ENCODE data around the gene CAVIN2. TPM values are rescaled to one million over a fixed set of nuclear protein-coding genes. Genes with fewer than 3 reads are reported as not detected.
A peak's percentile ranks its signal among the peaks of the same experiment; 100 is the strongest.

CAVIN2 gene
- polyA plus RNA-seq, 1 of the 3 experiments (the other 2 are of a cell fraction), result 1.5 TPM

DNA sequence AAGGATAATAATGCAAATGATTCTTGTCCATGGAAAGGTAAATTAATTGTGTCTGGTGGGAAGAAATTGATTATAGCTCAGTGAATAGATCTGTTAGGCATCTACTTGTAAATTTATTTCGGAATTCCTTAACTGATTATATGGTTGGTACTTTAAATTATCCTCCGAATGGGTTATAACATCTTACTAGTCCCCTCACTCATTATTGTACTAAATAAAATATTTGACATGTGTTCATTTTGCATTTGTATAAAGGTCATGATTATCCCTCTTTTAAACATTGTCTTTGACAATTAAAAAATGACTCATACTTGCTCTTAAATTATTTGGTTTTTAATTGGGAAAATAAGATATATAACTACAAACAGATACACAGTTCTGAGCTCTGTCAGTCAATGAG, 47.4 kb downstream of the CAVIN2 start:
- no peak overlapping the region for H3K4me2 ChIP-seq
- no peak overlapping the region for H3K4me3 ChIP-seq (ENCODE audit: low read depth in 2 of 2, low read length in 1 of 2)
- TF ChIP-seq CHD2 (IDR thresholded peaks at IDR 0.05; ENCODE audit: low read length, partially characterized antibody) (no peak), SMC3 (IDR thresholded peaks at IDR 0.05; ENCODE audit: low read depth, low read length) (no peak), YY1 (IDR thresholded peaks at IDR 0.05; ENCODE audit: low read depth) (no peak), EZH2phosphoT487 (IDR thresholded peaks at IDR 0.05; ENCODE audit: borderline replicate concordance, low read depth) (no peak), FOXJ3 (CRISPR knock-in tag; IDR thresholded peaks at IDR 0.05) (no peak), MXI1 (IDR thresholded peaks at IDR 0.05; ENCODE audit: low read depth, low read length) (no peak), FOSL2 (IDR thresholded peaks at IDR 0.05; ENCODE audit: borderline replicate concordance, low read depth) (no peak), POLR2AphosphoS5 (IDR thresholded peaks at IDR 0.05; ENCODE audit: low read depth, low read length) (no peak), GATA2 (CRISPR knock-in tag; IDR thresholded peaks at IDR 0.05) (no peak), NFIC (IDR thresholded peaks at IDR 0.05; ENCODE audit: borderline replicate concordance) (no peak)
- TF ChIP-seq, protein P1, sequence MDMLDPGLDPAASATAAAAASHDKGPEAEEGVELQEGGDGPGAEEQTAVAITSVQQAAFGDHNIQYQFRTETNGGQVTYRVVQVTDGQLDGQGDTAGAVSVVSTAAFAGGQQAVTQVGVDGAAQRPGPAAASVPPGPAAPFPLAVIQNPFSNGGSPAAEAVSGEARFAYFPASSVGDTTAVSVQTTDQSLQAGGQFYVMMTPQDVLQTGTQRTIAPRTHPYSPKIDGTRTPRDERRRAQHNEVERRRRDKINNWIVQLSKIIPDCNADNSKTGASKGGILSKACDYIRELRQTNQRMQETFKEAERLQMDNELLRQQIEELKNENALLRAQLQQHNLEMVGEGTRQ (IDR thresholded peaks at IDR 0.05; ENCODE audit: borderline replicate concordance, low read depth, low read length), result no peak
- no peaks in the 10 kb centered on the region for H4K20me1 ChIP-seq (ENCODE audit: insufficient read depth)
- no peaks in the 10 kb centered on the region for H3K9me2 ChIP-seq
- DNase-seq, result no peak
- no peak overlapping the region for H3K27ac ChIP-seq (ENCODE audit: low read depth in 2 of 2, low read length in 1 of 2)
- ChIA-PET CTCF (interaction anchor here (0.8 to 1.5 kb wide), 2 partner anchors 13 to 363 kb away, joined by 4 to 5 read pairs; no protein-coding TSS in a partner anchor), POLR2A (no interaction called here)
- H3K9me3 ChIP-seq, result no peaks in the 10 kb centered on the region; the same call in 1 of the 2 replicates
- no peak overlapping the region for H3K9ac ChIP-seq
- no peaks in the 10 kb centered on the region for H3K79me2 ChIP-seq (ENCODE audit: insufficient read depth)
- no peaks in the 10 kb centered on the region for H3K27me3 ChIP-seq (ENCODE audit: insufficient read depth)
- H3F3A ChIP-seq (replicated peaks; ENCODE audit: insufficient read depth), result no peaks in the 10 kb centered on the region
- no peaks in the 10 kb centered on the region for H3K36me3 ChIP-seq (replicated peaks in 1 of 2; ENCODE audit: control insufficient read depth in 1 of 2, insufficient read depth in 2 of 2, low read length in 1 of 2)
- 82% methylated on average over 2 of the region's 2 CpGs for WGBS (ENCODE audit: low lambda C conversion rate)
- H2AFZ ChIP-seq (ENCODE audit: low read depth), result no peak overlapping the region
- H3K4me1 ChIP-seq (ENCODE audit: control insufficient read depth in 1 of 2, insufficient read depth in 2 of 2, low read depth in 1 of 2, low read length in 1 of 2), result peaks cover 0 to 6% of the 10 kb centered on the region in 2 experiments; a peak in 2 of 4 replicates

DNA sequence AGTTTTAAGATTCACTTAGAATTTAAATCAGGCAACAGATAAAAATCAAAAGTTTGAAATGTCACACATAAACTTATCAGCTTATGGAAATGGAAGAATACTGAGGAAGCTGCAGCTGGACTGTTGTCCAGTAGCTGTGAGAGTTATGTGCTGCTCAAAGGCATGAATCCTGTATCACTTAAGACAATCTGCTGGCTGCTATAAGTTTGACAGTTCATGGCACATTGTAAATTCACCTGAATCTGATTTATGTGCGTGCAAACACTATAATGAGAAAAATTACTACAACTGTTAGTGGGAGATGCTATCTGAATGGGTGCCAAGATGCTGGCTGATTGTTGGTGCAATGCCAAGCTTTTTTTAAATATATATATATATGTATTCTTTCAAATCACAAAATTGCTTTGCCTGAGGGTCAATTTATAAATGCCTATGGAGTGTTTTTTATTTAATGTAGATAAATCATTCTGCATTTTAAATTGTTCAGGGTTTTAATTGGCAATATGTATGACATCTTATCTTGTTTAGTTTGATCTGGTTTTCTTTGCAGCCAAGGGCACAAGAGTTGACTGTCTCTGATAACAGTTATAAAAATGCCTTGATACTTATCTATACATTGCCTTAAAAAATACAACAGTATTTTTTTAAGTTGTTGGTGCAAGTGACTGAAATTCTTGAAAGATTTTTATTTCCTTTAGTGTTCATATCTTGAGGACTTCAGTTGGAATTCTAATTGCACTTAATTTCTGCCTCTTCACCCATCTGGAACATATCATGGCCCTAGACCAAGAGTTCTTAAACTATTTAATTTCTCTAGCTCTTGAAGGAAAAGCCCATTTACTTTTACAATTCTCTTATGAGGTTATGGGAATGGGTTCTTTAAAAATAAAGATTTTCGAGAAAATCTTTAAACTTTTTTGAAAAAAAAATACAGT, 48.7 kb downstream of the CAVIN2 start:
- no peaks in the 10 kb centered on the region for H3K9me2 ChIP-seq
- WGBS (ENCODE audit: low lambda C conversion rate), result 42% methylated on average over 2 of the region's 2 CpGs
- no peaks in the 10 kb centered on the region for H3F3A ChIP-seq (replicated peaks; ENCODE audit: insufficient read depth)
- H4K20me1 ChIP-seq (ENCODE audit: insufficient read depth), result no peaks in the 10 kb centered on the region
- no peak overlapping the region for H3K4me2 ChIP-seq
- peak overlapping the region in 1 of 2 experiments; percentile 16; a peak in 1 of 4 replicates for H3K27ac ChIP-seq (ENCODE audit: low read depth in 2 of 2, low read length in 1 of 2)
- no peak overlapping the region for H3K9ac ChIP-seq
- H3K9me3 ChIP-seq, result no peaks in the 10 kb centered on the region; the same call in 1 of the 2 replicates
- H3K27me3 ChIP-seq (ENCODE audit: insufficient read depth), result no peaks in the 10 kb centered on the region
- H3K4me1 ChIP-seq (ENCODE audit: control insufficient read depth in 1 of 2, insufficient read depth in 2 of 2, low read depth in 1 of 2, low read length in 1 of 2), result peaks cover 0 to 6% of the 10 kb centered on the region in 2 experiments; a peak in 2 of 4 replicates
- peak; percentile 4 for TF ChIP-seq GATA2 (CRISPR knock-in tag; IDR thresholded peaks at IDR 0.05)
- 0 out of 4 replicates have a peak, but pooled peaks of 1 of the 2 experiments have one; percentile 19 for TF ChIP-seq EP300 (IDR thresholded peaks at IDR 0.05; ENCODE audit: borderline replicate concordance in 1 of 2, low read depth in 1 of 2, low read length in 1 of 2)
- TF ChIP-seq GABPA (IDR thresholded peaks at IDR 0.05; ENCODE audit: low read depth), result no peak
- CTCF ChIA-PET, result interaction anchor here (1.5 kb wide), 1 partner anchor 14 kb away, joined by 4 read pairs; no protein-coding TSS in a partner anchor
- POLR2A ChIA-PET, result no interaction called here
- DNase-seq, result no peak
- H3K79me2 ChIP-seq (ENCODE audit: insufficient read depth), result no peaks in the 10 kb centered on the region
- H2AFZ ChIP-seq (ENCODE audit: low read depth), result no peak overlapping the region
- H3K36me3 ChIP-seq (replicated peaks in 1 of 2; ENCODE audit: control insufficient read depth in 1 of 2, insufficient read depth in 2 of 2, low read length in 1 of 2), result no peaks in the 10 kb centered on the region
- H3K4me3 ChIP-seq (ENCODE audit: low read depth in 2 of 2, low read length in 1 of 2), result no peak overlapping the region

Measured in SK-N-SH (cell line).